Measurements from ENCODE around the gene PIEZO2. TPM values are rescaled to one million over a fixed set of nuclear protein-coding genes. Genes with fewer than 3 reads are reported as not detected.
"Not testable (repeated sequence)": the region's sequence is repeated elsewhere in the genome, so short reads cannot be mapped to it uniquely, and the experiment has no call there.

Gene PIEZO2
- total RNA-seq, 1 donor from 2014 or later = 0.30 TPM

DNA sequence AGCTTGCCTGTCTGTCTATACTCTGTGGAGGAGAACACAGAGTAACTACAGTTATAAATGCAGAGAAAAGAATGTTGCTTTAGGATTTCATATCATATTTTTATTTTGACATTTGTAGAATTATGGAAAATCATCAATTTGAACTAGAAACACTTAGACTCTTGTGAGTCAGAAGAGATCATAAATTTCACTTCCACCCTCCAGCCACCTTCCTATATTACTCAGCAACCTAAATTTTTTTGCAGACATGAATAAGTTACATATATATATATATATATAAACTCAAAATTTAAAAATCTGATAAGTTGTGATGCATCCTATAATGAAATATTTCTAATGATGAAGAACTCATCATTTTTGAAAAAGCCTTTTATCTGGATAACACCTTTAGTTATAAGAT, 172.3 kb downstream of the PIEZO2 start:
- no peak for DNase-seq (ENCODE audit: low read depth)

DNA sequence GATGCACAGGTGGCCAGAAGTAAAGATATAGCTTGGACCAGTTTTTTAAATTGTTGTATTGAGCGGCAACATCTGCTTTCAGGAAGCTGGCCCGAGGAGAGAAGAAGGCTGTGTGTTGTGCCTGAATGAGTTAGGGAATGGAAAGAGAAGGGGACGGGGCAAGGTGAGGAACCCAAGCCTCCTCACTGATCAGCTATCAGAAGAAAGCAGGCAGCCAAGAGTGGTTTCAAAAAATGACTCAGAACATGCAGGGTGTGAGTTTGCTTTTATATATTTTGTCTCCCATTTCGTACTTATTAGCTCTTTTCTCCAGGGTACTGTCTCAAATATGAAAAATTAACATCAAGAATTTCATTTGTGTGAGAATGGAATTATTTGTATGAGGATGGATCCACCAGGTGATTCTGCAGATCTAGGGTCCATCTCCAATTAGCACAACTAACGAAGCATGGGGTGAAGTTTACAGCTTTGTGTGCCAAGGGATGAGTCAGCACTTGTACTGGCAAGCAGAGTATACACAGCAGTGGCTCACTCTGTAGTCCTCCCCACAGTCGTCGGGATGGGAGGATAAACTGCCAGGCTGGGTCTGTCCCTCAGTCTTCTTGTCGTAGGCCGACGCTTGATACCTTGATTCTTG, 175.7 kb downstream of the PIEZO2 start:
- DNase-seq (ENCODE audit: low read depth) = no peak

DNA sequence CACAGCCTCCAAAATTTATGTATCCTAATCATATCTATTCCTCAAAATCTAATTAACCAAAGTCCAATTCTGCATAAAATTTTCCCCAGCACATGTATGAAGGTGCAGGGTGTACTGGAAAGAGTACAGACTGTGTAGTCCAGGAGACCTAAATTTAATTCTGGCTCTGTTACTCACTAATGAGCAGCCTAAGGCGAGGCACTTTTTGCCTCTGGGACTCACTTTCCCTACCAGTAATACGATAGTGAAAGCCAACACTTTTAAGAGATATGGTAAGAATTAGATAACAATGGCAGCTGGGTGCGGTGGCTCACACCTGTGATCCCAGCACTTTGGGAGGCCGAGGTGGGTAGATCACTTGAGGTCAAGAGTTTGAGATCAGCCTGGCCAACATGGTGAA, 177.7 kb downstream of the PIEZO2 start:
- DNase-seq (ENCODE audit: low read depth) = no peak

DNA sequence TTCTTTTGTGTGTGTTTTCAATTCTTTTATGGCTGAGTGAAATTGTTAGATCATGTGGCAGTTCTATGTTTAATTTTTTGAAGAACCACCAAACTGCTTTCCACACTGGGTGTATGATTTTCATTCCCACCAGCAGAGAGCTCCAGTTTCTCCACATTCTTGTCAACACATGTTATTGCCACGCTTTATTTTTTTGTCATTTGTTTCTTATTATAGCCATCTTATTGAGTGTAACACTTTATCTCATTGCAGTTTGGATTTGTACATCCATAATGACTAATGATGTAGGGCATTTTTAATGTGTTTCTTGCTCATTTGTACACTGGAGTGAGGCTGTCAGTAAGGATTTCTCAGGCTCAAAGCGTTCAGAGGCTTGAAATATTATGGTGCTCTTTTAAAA, 184.2 kb downstream of the PIEZO2 start:
- no peak for DNase-seq (ENCODE audit: low read depth)

DNA sequence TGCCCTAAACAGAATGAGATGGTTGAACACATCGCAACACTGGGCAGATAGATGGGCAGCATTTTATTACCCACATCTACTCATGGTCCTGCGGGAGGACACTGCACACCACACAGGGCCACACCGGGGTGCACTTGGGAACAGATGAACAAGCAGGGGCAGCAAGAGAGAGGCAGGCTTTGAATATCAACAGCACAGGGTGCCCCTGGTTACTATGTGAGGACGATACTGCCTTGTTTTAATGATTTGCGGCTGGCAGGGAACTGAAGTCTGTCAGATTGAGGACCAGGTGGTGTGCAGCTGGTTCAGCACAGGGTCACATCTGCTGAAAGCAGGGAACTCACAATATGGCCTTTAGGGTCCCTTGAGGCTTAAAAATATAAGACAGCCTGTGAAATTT, 195.7 kb downstream of the PIEZO2 start:
- no peak for DNase-seq (ENCODE audit: low read depth)

DNA sequence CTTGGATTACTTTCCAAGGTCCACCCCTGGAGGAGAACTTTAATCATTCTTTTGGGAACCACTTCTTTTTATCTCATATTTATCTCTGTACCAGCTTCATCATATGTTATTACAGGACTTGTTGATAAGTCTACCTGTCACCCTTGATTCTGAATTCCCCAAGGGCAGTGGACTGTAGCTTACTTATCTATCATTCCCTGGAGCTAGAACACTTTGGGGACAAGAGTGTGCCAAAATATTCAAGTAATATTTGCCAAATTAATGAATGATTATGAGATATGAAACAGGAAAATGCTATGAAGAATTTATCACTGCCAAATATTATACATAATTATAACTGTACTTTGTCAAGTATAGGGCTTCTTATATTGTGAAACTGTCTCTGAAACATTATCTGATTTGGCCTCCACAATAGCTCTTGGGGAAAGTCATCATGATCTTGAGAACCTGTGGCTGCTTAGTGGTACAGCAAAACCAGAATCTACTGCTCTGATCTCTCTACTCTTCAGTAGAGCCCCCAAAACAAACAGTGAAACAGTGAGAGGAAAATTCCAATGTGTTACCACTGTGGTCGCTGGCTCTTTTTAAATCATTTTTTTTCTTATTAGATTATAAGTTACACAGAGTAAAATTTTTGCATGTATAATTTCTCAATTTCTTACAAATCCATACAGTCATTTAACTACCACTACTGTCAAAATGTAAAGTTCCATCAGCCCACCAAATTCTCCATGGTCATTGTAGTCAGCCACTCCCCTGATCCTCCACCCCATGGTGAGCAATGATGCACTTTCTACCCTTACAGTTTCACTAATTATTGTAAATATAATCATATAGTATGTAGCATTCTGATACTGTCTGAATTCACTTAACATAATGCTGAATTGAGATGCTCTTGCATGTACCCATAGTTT, 197.5 kb downstream of the PIEZO2 start:
- no peak for DNase-seq (ENCODE audit: low read depth)

DNA sequence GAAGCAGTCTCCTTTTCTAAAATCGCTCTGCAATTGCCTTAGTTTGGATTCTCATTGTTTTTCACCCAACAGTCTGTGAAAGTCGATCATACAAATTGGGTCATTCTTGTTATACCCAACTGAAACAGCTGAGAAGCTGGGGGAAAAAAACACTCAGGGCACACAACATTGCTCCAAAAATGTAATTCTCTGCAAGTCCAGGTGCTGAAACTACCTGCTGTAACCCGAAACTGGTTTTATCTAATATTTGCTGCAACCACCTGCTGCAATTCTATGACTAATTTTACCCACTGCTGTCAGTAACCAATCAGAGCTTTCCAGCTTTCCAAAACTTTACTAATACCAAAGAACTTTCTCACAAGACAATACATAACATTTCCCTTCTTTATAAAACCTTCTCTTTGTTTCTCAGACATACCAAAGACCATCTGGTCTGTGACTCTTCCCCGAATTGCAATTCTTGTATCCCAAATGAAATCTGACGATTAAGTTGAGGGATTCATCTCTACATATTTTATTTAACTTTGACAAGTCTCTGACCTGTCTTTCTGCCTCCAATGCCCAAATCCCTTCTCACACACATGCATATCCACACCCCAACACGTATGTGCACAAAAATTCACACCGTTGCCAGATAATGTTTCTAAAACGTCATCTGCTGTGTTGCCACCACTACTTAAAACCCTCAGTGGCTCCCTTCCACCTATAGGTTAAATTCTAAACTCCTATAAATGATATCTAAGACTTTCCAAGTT, 198.3 kb downstream of the PIEZO2 start:
- no peak for DNase-seq (ENCODE audit: low read depth)

DNA sequence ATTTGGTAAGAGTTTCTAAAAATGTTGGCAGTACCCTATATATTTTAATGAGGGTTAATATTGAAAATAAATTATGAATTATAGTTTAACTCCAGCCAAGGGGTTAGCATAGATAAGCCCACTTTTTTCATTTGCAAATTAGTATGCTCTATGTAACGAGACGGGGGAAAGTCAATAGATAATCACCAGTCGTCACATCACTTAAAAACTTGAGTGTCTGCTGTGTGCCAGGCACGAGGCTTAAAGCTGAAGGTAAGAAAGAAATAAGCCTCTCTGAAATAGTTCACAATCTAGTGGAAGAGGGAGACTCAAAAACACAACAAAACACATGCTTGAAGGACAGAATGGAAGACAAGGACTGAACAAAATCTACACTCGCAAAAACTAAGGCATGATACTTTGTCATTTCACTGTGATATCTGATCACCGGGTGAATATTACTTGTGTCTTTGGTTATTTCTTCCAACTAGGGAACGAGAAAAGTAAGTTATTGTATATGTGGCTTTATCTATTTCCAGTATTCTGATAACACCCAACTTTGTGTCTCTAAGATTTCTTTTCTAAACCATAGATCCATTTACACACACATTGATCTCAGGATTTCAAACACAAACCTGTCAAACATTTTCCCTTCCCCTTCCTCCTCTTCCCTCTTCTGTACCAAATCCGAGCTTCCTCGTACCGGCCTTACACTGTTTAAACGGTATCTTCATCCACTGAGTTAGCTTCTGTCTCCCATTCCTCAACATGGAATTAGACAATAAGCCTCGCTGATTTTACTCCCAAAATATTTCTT, 199.1 kb downstream of the PIEZO2 start:
- DNase-seq (ENCODE audit: low read depth) = no peak

DNA sequence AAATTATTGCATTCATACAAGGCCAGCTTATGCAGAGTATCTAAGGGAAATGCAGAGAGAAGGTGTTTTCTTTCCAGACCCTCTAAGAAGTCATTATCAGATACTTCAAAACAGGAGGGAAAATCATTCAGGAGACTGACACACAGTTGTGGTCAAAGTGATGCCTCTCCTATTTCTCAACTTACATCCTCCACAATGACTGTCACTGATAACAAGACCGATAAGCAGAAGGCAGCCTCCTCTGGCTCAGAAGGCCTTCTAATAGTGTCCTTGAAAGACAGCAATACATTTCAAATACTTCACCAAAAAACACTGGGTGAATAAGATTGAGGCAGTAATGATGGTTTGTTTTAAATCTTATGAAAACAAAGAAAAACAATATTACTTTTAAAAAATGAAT, 199.7 kb downstream of the PIEZO2 start:
- DNase-seq (ENCODE audit: low read depth) = no peak

DNA sequence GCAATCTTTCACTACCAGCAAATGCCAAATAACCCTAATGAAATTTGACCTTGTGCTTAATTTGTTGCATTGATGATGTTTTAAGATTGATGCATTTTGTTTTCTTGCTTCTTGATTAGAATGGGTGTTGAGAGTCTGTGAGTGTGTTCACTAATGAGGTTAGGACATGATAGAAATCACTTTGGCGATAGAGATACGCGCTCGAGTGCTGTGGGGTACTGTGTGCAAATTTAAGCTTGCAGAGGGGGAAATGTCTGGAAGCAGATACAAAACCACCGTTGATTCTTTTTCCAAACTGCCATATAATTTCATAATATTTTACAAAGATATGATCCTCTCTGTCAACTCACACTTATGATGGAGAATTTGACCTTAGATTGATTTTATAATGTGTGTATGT, 200.9 kb downstream of the PIEZO2 start:
- no peak for DNase-seq (ENCODE audit: low read depth)

DNA sequence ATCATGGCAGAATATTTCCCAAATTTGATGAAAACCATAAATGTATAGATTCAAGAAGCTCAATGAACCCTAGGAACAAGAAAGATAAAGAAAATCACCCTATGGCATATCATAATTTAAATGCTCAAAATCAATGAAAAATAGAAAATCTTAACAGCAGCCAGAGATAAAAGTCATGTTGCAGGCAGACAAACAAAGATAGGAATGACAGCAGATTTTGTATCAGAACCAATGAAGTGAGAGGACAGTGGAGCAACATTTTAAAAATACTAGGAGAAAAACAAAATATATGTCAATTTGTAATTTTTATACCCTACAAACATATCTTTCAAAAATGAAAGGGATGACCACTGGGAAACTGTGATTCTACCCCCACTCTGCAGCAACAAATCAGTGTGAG, 203.3 kb downstream of the PIEZO2 start:
- DNase-seq (ENCODE audit: low read depth) = no peak

DNA sequence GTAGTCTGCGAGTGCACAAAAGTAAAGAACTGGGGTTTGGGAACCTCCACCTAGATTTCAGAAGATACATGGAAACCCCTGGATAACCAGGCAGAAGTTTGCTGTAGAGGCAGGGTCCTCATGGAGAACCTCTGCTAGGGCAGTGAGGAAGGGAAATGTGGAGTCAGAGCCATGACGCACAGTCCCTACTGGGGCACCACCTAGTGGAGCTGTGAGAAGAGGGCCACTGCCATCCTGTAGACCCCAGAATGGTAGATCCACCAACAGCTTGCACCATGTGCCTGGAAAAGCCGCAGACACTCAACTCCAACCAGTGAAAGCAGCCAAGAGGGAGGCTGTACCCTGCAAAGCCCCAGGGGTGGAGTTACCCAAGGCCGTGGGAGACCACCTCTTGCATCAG, 206.4 kb downstream of the PIEZO2 start:
- DNase-seq (ENCODE audit: low read depth) = no peak

DNA sequence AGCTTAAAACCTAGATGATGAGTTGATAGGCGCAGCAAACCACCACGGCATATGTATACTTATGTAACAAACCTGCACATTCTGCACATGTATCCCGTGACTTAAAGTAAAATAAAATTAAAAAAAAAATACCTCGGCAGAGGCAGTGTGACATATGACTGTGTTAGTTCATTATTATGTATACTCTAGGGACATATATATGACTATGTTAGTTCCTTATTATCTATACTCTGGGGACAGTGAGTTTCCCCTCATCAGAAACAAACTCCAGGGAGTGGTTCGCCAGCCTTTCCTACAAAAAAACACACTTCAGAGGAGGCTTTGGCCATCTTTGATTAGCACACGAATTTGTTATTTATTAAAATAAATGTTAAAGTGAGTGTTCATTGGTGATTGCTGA, 209.5 kb downstream of the PIEZO2 start:
- no peak for DNase-seq (ENCODE audit: low read depth)

DNA sequence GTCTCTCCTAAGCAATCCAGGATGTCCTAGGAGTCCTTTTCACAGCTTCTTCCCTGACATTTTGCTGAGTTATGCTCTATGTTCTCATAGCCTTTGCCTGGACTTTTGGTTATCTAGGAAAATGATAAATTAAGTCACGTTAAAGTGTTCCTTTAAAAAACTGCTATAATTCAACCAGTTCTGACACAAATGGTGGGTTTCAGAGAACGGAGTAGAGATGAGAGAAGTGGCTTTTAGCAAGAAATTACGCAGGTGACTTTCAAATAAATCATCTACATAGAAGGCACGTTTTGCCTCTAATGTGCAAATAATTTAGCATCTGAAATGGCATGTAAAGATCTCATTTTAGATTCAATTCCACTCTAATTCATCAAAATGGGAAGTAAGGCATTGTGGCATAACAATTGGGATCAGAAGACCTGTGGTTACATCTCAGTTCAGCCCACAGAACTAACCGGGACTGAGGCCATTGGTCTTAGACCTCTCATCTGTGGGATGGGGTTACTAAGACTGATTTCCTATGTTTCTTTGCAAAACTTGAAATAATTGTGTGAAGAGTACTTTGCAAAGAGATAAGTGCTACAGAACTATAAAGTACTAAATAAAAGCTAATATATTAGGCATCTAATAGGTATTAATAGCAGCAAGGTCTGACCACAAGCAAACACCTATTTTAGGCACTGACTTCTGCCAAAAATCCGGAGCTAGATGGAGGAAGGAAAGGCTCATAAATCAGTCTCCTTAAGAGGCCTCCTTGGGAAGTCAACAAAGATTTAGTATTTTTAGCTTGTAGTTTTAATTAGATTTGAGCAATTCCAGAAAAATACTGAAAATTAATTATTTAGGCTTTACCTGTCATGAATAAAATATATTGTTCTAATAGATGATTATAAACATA, 211.4 kb downstream of the PIEZO2 start:
- no peak for DNase-seq (ENCODE audit: low read depth)

DNA sequence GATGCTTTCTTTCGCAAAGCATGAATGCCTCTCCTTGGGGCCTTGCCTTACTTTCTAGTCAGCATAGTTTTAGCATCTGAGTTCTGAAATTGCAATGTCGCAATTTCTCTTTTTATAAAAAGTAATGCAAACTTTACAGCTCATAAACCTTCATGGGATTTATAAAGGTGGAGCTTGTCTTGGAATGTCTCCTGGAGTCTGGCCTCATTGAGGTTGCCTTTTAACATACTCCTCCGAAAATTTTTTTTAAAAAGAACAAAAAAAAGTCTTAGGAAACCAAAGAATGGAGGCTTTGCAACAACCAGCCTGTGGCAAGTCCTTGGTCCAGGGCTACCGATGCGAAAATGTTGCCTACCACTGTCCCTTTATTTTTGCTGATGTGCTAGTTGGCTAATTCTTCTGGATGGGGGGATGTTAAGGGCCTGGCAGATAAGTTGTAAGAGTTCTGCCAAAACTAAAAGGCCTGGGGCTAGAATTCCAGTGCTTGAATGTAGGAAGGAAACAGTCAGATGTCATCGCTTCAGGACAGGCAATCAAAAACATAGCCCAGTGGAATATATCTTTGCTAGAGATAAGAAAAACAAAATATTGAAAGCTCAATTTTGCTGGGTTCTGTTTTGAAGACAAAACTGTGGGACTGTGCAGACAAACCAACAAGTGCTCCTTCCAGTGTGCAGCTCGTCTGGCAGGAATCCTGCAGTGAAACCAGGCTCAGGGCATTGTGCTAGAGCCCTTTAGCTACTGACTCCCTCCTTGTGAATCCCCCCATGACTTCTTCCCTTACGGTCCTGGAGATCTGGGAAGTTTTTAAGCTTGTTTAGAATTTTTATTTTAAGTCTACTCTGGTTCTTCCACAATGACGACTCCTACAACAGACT, 213.0 kb downstream of the PIEZO2 start:
- peak; percentile 23 for DNase-seq (ENCODE audit: low read depth)

DNA sequence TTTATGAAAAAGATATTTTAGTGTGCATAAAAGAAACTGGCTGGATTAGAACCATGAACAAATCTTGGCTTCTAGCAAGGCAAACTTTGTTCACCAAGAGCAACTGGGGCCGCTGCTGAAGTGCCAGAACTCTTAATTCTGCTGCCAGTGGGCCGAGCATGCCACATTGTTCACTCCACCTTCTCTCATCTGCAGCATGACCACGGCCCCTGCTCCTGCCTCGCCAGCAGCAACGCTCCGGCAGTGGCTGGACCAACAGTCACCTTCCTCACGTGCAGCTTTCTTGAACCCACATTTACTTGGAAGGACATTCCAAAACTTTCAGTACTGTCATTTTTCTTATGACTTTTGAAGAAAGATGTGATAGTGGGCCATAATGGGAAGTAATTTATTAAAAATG, 213.8 kb downstream of the PIEZO2 start:
- no peak for DNase-seq (ENCODE audit: low read depth)

DNA sequence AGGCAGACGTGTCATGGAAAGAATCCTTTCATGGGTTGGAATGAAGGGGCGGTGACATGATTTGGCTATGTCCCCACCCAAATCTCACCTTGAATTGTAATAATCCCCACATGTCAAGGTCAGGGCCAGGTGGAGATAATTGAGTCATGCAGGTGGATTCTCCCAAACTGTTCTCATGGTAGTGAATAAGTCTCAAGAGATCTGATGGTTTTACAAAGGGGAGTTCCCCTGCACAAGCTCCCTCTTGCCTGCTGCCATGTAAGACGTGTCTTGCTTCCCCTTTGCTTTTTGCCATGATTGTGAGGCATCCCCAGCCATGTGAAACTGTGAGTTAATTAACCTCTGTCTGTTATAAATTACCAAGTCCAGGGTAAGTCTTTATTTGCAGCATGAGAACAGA, 215.7 kb downstream of the PIEZO2 start:
- not testable (repeated sequence) for DNase-seq (ENCODE audit: low read depth)

DNA sequence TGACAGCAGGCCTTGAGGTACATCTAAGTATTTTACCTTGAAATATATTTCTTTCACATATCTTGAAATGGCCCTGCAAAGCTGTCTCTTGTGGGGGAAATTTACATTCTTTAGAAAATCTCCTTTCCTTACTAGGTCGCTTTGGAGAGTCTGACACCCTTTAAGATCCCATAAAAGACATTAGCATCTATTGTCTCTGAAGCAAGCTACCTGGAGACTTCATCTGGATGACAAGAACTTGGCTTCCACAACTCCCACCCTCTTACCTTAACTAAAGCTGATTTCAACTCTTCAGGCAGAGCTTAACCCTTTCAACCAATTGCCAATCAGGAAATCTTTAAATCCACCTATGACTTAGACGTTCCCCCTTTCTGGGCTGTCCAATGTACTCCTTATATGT, 219.3 kb downstream of the PIEZO2 start:
- DNase-seq (ENCODE audit: low read depth) = no peak

DNA sequence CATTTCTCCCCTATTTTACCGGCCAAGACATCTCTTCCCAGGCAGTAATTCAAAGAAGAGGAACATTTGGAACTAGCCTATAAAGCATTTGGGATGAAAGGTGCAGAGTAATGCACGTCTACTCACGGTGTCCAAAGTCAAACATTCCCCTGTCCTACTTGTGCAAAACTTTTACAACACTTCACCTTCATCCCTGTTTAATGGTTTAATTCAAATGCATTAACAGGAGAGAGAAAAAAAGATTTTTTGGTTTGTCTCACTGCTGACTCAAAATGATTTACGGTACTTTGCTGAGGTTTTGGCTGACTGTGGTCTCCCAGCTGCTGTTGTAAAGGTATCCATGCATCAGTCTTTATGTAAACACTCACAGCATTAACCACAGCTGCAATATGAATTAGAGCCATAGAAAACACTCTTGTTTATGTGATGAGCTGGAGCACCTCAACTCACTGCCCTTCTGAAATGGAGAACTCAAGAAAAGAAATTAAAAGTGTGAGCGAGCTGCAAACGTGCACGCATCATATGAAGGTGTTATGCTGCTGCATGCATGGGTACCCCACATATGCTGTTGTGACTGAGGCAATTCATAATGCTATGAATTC, 220.5 kb downstream of the PIEZO2 start:
- no peak for DNase-seq (ENCODE audit: low read depth)

Measured in renal cortical epithelial cell (primary cell).